SK-N-SH (cell line): ENCODE results near the gene FAM240B. TPM values are rescaled to one million over a fixed set of nuclear protein-coding genes. Genes with fewer than 3 reads are reported as not detected.

ENCODE experiments used
- CTCF ChIA-PET: fragments of 300-600, 350-600 bp; formaldehyde crosslinking; extraction: SDS; loops from one replicate; lab custom pipeline; 2021; lab: Yijun Ruan, JAX
- POLR2A ChIA-PET: fragments of 350-600 bp; sonication (Branson Sonifier 250); formaldehyde crosslinking; extraction: SDS; loops from one replicate; lab custom pipeline; 2020; ENCODE audit warnings: antibody characterized with exemption, inconsistent platforms; lab: Yijun Ruan, JAX
- DNase-seq: peaks from one replicate; pipeline ENCODE4 v3.0.0; 2012
- H2AFZ ChIP-seq: fragments of 200-600 bp; sonication (generic); 2 replicates; pipeline ENCODE4 v1.8.1; 2016; ENCODE audit warnings: antibody characterized with exemption, mild to moderate bottlenecking, low read depth
- H3F3A ChIP-seq: fragments of 200-600 bp; sonication (generic); replicated peaks from 2 replicates; pipeline ENCODE3; 2016; ENCODE audit warnings: antibody characterized with exemption, mild to moderate bottlenecking; ENCODE audit not compliant: insufficient read depth
- H3K27ac ChIP-seq, 2 experiments: fragments of 200-500 bp in 1 of 2; fragments of 200-600 bp in 1 of 2; sonication (Bioruptor generic) in 1 of 2; sonication (generic), shearing (Covaris generic) in 1 of 2; 2 replicates each; pipeline versions ENCODE4 v1.5.1 to v1.6.1; 2014 to 2016; ENCODE audit warnings: low read depth in 2 of 2, inconsistent platforms in 1 of 2, low read length in 1 of 2, mild to moderate bottlenecking in 1 of 2, mixed read lengths in 1 of 2
- H3K27me3 ChIP-seq: fragments of 200-600 bp; sonication (generic), shearing (Covaris generic); 2 replicates; pipeline ENCODE4 v1.6.1; 2016; ENCODE audit warnings: mixed run types; ENCODE audit not compliant: insufficient read depth
- H3K36me3 ChIP-seq, 2 experiments: fragments of 200-500 bp in 1 of 2; fragments of 200-600 bp in 1 of 2; sonication (Bioruptor generic) in 1 of 2; sonication (generic) in 1 of 2; replicated peaks in 1 of 2; 2 replicates each; pipeline versions ENCODE3 to v1.5.1; 2014 to 2016; ENCODE audit warnings: low read length in 1 of 2, mild to moderate bottlenecking in 1 of 2; ENCODE audit not compliant: insufficient read depth in 2 of 2, control insufficient read depth in 1 of 2
- H3K4me1 ChIP-seq, 2 experiments: fragments of 200-500 bp in 1 of 2; fragments of 200-600 bp in 1 of 2; sonication (Bioruptor generic) in 1 of 2; sonication (generic), shearing (Covaris generic) in 1 of 2; 2 replicates each; pipeline versions ENCODE4 v1.5.1 to v1.6.1; 2014 to 2016; ENCODE audit warnings: low read depth in 1 of 2, low read length in 1 of 2, mixed run types in 1 of 2; ENCODE audit not compliant: insufficient read depth in 2 of 2, control insufficient read depth in 1 of 2
- H3K4me2 ChIP-seq: fragments of 200-600 bp; sonication (generic), shearing (Covaris generic); 2 replicates; pipeline ENCODE4 v1.6.1; 2017; ENCODE audit warnings: mixed run types
- H3K4me3 ChIP-seq, 2 experiments: fragments of 200-500 bp in 1 of 2; fragments of 200-600 bp in 1 of 2; sonication (Bioruptor generic) in 1 of 2; sonication (generic), shearing (Covaris generic) in 1 of 2; 2 replicates each; pipeline versions ENCODE4 v1.5.1 to v1.8.1; 2014 to 2016; ENCODE audit warnings: low read depth in 2 of 2, inconsistent platforms in 1 of 2, low read length in 1 of 2, mild to moderate bottlenecking in 1 of 2, mixed read lengths in 1 of 2, moderate library complexity in 1 of 2
- H3K79me2 ChIP-seq: fragments of 200-600 bp; sonication (generic); 2 replicates; pipeline ENCODE4 v1.8.1; 2017; ENCODE audit warnings: mild to moderate bottlenecking; ENCODE audit not compliant: insufficient read depth
- H3K9ac ChIP-seq: fragments of 200-600 bp; sonication (generic); 2 replicates; pipeline ENCODE4 v1.6.1; 2017; ENCODE audit warnings: mixed run types
- H3K9me2 ChIP-seq: fragments of 200-600 bp; sonication (generic); 2 replicates; pipeline ENCODE4 v1.6.1; 2017; ENCODE audit warnings: mixed run types
- H3K9me3 ChIP-seq: fragments of 200-600 bp; sonication (generic); 2 replicates; pipeline ENCODE4 v1.6.1; 2017; ENCODE audit warnings: mixed run types, mild to moderate bottlenecking, moderate library complexity
- H4K20me1 ChIP-seq: fragments of 200-600 bp; sonication (generic); 2 replicates; pipeline ENCODE4 v1.6.1; 2017; ENCODE audit warnings: mild to moderate bottlenecking, mixed run types; ENCODE audit not compliant: insufficient read depth
- CHD2 ChIP-seq: fragments of 150-350 bp; IDR thresholded peaks from 2 replicates; pipeline ENCODE4 v1.6.1; 2018; ENCODE audit warnings: low read length; ENCODE audit not compliant: partially characterized antibody
- ELF1 ChIP-seq: IDR thresholded peaks from 2 replicates; pipeline ENCODE4 v1.4.0; 2012
- FOXJ3 ChIP-seq: sonication (generic); formaldehyde crosslinking; IDR thresholded peaks from 2 replicates; pipeline ENCODE4 v1.5.1; 2020; ENCODE audit warnings: mild to moderate bottlenecking, missing genetic modification reagents
- FOXM1 ChIP-seq: IDR thresholded peaks from 2 replicates; pipeline ENCODE4 v1.4.0; 2012; ENCODE audit warnings: low read depth, mild to moderate bottlenecking
- MXI1 ChIP-seq: IDR thresholded peaks from 2 replicates; pipeline ENCODE4 v1.6.1; 2012; ENCODE audit warnings: mild to moderate bottlenecking, low read depth, low read length, improper control_type of control experiment
- SMC3 ChIP-seq: IDR thresholded peaks from 2 replicates; pipeline ENCODE4 v1.6.1; 2012; ENCODE audit warnings: low read depth, low read length, improper control_type of control experiment
- TCF12 ChIP-seq: IDR thresholded peaks from 2 replicates; pipeline ENCODE4 v1.4.0; 2012
- TEAD4 ChIP-seq: IDR thresholded peaks from 2 replicates; pipeline ENCODE4 v1.4.0; 2012; ENCODE audit warnings: mild to moderate bottlenecking, borderline replicate concordance; ENCODE audit not compliant: insufficient read depth
- USF2 ChIP-seq: fragments of 150-350 bp; IDR thresholded peaks from 2 replicates; pipeline ENCODE4 v1.6.1; 2017; ENCODE audit warnings: antibody characterized with exemption, low read length, low read depth, borderline replicate concordance
- WGBS: methylation state at CpG from one replicate; pipeline ENCODE4 v1.1.6; 2017; ENCODE audit warnings: low lambda C conversion rate; 5-methylcytosine and 5-hydroxymethylcytosine counted together
- polyA plus RNA-seq, 3 experiments: library from polyadenylated mRNA; depleted of rRNA; stranded (reverse); fragments of >200 nt; gene quantifications; 2 replicates each; pipeline ENCODE4 v1.2.3, GENCODE V29; 2012
- TF ChIP-seq, protein P1 (sequence below): IDR thresholded peaks from 2 replicates; pipeline ENCODE4 v1.6.1; 2012; ENCODE audit warnings: mild to moderate bottlenecking, low read depth, low read length, moderate library complexity

The FAM240B gene
- polyA plus RNA-seq, 1 of the 3 experiments (the other 2 are of a cell fraction), result not detected

DNA sequence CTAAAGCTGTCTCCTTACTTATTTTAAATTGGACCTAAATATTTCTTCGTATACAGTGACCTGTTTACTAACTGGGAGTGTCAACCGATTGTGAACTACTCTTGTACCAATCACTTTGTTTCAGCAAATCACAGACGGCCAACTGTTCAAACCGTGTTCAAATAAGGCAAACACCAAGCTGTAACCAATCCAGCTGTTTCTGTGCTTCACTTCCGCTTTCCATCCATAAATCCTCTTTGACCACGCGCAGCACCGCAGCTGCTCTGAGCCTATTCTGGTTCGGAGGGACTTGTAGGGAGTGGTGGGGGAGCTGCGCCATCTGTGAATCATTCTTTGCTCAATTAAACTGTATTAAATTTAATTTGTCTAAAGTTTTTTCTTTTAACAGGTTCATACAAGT lies 4.8 kb upstream of the FAM240B start:
- H3K4me1 ChIP-seq, result no peaks in the 10 kb centered on the region; a peak in 1 of 4 replicates
- H3K9ac ChIP-seq, result no peak overlapping the region
- no peak overlapping the region for H3K27ac ChIP-seq
- no peaks in the 10 kb centered on the region for H4K20me1 ChIP-seq
- no peak overlapping the region for H3K4me2 ChIP-seq
- CTCF ChIA-PET, result interaction anchor here (1.3 to 1.9 kb wide), 2 partner anchors 9 to 83 kb away, joined by 3 to 4 read pairs; no protein-coding TSS in a partner anchor
- no peaks in the 10 kb centered on the region for H3F3A ChIP-seq
- TF ChIP-seq MXI1 (no peak), FOXJ3 (no peak), USF2 (no peak), TEAD4 (no peak), TCF12 (no peak), ELF1 (no peak)
- no peaks in the 10 kb centered on the region for H3K9me2 ChIP-seq
- POLR2A ChIA-PET, result no interaction called here
- H3K9me3 ChIP-seq, result no peaks in the 10 kb centered on the region
- no peaks in the 10 kb centered on the region for H3K79me2 ChIP-seq
- no peaks in the 10 kb centered on the region for H3K36me3 ChIP-seq
- H3K27me3 ChIP-seq, result no peaks in the 10 kb centered on the region
- no peak for DNase-seq
- no peak overlapping the region for H2AFZ ChIP-seq
- no peak overlapping the region for H3K4me3 ChIP-seq
- WGBS, result 67% methylated on average over 10 of the region's 10 CpGs

DNA sequence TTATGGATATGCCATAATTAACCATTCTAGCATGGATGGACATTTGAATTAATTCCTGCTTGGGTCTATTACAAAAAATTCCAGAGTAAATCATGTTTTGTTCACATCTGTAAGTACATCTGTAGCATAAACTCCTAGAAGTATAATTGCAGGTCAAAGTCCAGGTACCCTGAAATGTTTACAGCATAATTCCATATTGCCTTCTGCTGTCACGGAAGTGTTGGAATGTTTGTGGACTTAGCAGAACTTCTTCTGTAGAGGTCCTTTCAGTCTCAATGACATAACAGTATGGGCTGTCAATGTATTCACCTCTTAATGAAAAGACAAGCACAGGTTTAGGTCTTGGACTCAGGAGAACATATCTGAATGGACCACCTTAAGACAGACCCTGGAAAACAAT lies 1.8 kb downstream of the FAM240B start:
- no peaks in the 10 kb centered on the region for H3K9me3 ChIP-seq
- WGBS, result 54% methylated on average over 1 of the region's 1 CpG
- H3K27ac ChIP-seq, result no peak overlapping the region
- H3K79me2 ChIP-seq, result no peaks in the 10 kb centered on the region
- H3F3A ChIP-seq, result no peaks in the 10 kb centered on the region
- no peaks in the 10 kb centered on the region; a peak in 1 of 4 replicates for H3K4me1 ChIP-seq
- no peak overlapping the region for H3K4me2 ChIP-seq
- ChIA-PET CTCF (no interaction called here), POLR2A (no interaction called here)
- DNase-seq, result no peak
- H3K9me2 ChIP-seq, result no peaks in the 10 kb centered on the region
- H2AFZ ChIP-seq, result no peak overlapping the region
- no peaks in the 10 kb centered on the region for H4K20me1 ChIP-seq
- H3K4me3 ChIP-seq, result no peak overlapping the region
- H3K27me3 ChIP-seq, result no peaks in the 10 kb centered on the region
- H3K36me3 ChIP-seq, result no peaks in the 10 kb centered on the region
- H3K9ac ChIP-seq, result no peak overlapping the region
- TF ChIP-seq FOXM1 (no peak), SMC3 (no peak), TEAD4 (no peak), CHD2 (no peak)
- TF ChIP-seq, protein P1, sequence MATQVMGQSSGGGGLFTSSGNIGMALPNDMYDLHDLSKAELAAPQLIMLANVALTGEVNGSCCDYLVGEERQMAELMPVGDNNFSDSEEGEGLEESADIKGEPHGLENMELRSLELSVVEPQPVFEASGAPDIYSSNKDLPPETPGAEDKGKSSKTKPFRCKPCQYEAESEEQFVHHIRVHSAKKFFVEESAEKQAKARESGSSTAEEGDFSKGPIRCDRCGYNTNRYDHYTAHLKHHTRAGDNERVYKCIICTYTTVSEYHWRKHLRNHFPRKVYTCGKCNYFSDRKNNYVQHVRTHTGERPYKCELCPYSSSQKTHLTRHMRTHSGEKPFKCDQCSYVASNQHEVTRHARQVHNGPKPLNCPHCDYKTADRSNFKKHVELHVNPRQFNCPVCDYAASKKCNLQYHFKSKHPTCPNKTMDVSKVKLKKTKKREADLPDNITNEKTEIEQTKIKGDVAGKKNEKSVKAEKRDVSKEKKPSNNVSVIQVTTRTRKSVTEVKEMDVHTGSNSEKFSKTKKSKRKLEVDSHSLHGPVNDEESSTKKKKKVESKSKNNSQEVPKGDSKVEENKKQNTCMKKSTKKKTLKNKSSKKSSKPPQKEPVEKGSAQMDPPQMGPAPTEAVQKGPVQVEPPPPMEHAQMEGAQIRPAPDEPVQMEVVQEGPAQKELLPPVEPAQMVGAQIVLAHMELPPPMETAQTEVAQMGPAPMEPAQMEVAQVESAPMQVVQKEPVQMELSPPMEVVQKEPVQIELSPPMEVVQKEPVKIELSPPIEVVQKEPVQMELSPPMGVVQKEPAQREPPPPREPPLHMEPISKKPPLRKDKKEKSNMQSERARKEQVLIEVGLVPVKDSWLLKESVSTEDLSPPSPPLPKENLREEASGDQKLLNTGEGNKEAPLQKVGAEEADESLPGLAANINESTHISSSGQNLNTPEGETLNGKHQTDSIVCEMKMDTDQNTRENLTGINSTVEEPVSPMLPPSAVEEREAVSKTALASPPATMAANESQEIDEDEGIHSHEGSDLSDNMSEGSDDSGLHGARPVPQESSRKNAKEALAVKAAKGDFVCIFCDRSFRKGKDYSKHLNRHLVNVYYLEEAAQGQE, result no peak
